AG04450 (cell line): ENCODE results near the gene TUBB8. TPM values are rescaled to one million over a fixed set of nuclear protein-coding genes. Genes with fewer than 3 reads are reported as not detected.

ENCODE experiments used
- CTCF ChIA-PET: fragments of 300-600, 350-600 bp; formaldehyde crosslinking; extraction: SDS; loops from one replicate; lab custom pipeline; 2022; ENCODE audit warnings: antibody characterized with exemption, inconsistent platforms; lab: Charles Lee
- POLR2A ChIA-PET: fragments of 350-600 bp; formaldehyde crosslinking; extraction: SDS; loops from one replicate; lab custom pipeline; 2021; ENCODE audit warnings: antibody characterized with exemption, inconsistent platforms; lab: Yijun Ruan, JAX
- DNase-seq: peaks from one replicate; pipeline ENCODE4 v3.0.0-alpha.2; 2011; ENCODE audit warnings: low read depth, low spot score
- H3K27ac ChIP-seq: one replicate; pipeline ENCODE4 v1.5.1; 2012; ENCODE audit warnings: low read depth, low read length, control low read depth
- H3K27me3 ChIP-seq: one replicate; pipeline ENCODE4 v1.6.0; 2012; ENCODE audit warnings: low read length; ENCODE audit not compliant: control insufficient read depth, insufficient read depth
- H3K4me3 ChIP-seq: 2 replicates; pipeline ENCODE4 v1.5.1; 2011; ENCODE audit warnings: mild to moderate bottlenecking, low read depth, low read length, control low read depth
- H3K9me3 ChIP-seq: 2 replicates; pipeline ENCODE4 v1.5.1; 2012; ENCODE audit warnings: low read length; ENCODE audit not compliant: control insufficient read depth, insufficient read depth
- polyA plus RNA-seq: library from polyadenylated mRNA; depleted of rRNA; stranded (reverse); fragments of >200 nt; gene quantifications from 2 replicates; pipeline ENCODE4 v1.2.3, GENCODE V29; 2011
- TF ChIP-seq, protein P1 (sequence below): IDR thresholded peaks from 2 replicates; pipeline ENCODE4 v1.5.1; 2011; ENCODE audit warnings: low read depth, low read length, control low read depth, inconsistent platforms

Gene TUBB8
- polyA plus RNA-seq, 1 experiment, result not detected

DNA sequence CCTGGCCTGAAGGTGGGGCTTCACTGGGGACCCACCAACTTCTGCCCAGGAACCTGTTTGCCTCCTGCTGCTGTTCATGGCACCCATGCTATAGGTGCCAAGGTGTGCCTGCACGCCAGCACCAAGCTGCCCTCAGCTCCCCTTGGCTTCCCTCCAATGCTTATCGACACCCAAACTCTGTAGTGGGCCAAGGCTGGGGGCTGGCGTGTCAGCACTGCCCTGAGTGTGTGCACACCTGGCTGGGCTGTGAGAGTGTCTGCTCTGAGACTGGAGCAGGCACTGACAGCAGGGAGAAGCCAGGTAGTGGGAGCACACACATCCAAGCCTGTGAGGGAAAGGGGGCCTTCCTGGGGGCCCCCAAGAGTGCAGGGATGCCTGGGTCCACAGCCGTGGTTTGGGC is 43.1 kb upstream of the TUBB8 start:
- CTCF ChIA-PET, result interaction anchor here (1.4 kb wide), 1 partner anchor 18 kb away, joined by 3 read pairs; no protein-coding TSS in a partner anchor
- no peak for DNase-seq
- no peak overlapping the region for H3K4me3 ChIP-seq
- H3K27ac ChIP-seq, result no peak overlapping the region
- POLR2A ChIA-PET, result no interaction called here
- H3K27me3 ChIP-seq, result peaks cover 19% of the 10 kb centered on the region
- TF ChIP-seq, protein P1, sequence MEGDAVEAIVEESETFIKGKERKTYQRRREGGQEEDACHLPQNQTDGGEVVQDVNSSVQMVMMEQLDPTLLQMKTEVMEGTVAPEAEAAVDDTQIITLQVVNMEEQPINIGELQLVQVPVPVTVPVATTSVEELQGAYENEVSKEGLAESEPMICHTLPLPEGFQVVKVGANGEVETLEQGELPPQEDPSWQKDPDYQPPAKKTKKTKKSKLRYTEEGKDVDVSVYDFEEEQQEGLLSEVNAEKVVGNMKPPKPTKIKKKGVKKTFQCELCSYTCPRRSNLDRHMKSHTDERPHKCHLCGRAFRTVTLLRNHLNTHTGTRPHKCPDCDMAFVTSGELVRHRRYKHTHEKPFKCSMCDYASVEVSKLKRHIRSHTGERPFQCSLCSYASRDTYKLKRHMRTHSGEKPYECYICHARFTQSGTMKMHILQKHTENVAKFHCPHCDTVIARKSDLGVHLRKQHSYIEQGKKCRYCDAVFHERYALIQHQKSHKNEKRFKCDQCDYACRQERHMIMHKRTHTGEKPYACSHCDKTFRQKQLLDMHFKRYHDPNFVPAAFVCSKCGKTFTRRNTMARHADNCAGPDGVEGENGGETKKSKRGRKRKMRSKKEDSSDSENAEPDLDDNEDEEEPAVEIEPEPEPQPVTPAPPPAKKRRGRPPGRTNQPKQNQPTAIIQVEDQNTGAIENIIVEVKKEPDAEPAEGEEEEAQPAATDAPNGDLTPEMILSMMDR, result no peak
- peaks cover 8% of the 10 kb centered on the region for H3K9me3 ChIP-seq

DNA sequence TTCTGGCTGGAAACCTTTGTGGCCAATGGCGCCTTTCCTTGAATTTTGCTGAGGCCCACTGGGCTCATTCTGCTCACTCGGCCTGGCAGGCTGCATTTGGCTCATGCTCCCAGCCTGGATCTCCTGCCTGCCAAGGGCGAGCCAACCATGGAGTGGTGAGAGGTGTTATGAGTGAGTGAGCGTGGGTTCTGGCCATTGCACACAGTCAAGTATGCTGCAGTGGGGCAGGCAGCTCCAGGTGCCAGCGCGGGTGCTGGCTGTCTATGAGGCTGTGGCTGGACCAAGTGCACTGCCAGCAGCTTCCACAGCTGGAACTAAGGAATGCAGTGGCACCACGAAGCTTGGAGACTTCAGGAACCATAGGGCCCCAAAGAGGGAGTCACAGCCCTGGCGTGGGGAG is 42.2 kb upstream of the TUBB8 start:
- no peak overlapping the region for H3K4me3 ChIP-seq
- peaks cover 19% of the 10 kb centered on the region for H3K27me3 ChIP-seq
- H3K9me3 ChIP-seq, result peaks cover 5% of the 10 kb centered on the region
- POLR2A ChIA-PET, result no interaction called here
- no peak overlapping the region for H3K27ac ChIP-seq
- TF ChIP-seq, protein P1, result no peak
- no peak for DNase-seq
- CTCF ChIA-PET, result interaction anchor here (1.4 kb wide), 1 partner anchor 17 kb away, joined by 3 read pairs; no protein-coding TSS in a partner anchor

DNA sequence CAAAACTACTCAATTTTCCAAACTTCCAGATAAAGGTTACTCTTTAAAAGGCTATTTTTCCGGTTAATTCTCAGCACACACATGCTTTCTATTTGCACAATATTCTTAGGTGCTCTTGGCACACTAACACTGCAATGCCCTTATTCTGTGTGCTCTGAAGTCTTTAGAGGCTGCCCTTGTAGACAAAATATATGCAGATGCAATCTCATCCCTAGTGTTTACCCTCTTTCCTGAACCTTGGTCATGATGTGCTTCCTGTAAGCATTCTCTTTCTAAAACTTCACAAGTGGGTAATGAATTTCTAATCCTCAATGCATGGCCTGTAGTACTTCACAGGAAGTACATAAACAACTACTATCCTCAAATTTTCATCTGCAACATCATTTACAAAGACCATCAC is 41.1 kb upstream of the TUBB8 start:
- no peak overlapping the region for H3K4me3 ChIP-seq
- CTCF ChIA-PET, result interaction anchor here (1.1 kb wide), 1 partner anchor 14 kb away, joined by 3 read pairs; no protein-coding TSS in a partner anchor
- H3K27me3 ChIP-seq, result peaks cover 19% of the 10 kb centered on the region
- TF ChIP-seq, protein P1, result no peak
- no peak for DNase-seq
- H3K9me3 ChIP-seq, result no peaks in the 10 kb centered on the region; the same call in 1 of the 2 replicates
- POLR2A ChIA-PET, result no interaction called here
- no peak overlapping the region for H3K27ac ChIP-seq

DNA sequence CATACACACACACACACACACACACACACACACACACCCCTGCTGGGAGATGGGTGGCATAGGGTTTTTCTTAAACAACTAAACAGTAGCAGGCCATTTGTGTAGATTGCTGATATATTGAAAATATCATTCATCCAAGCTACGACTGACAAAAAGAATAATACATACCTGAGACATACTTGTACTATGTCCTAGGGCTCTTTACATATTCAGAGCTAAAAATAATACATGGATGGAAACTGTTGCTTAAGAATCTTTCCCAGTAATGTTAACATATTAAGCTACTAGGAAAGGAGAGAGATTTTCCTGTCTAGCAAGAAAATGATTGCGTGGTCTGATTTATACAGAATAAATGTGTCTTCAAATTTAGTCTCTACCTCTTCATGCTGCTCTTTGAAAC is 40.2 kb upstream of the TUBB8 start:
- POLR2A ChIA-PET, result no interaction called here
- H3K4me3 ChIP-seq, result no peak overlapping the region
- H3K27me3 ChIP-seq, result peaks cover 19% of the 10 kb centered on the region
- TF ChIP-seq, protein P1, result no peak
- DNase-seq, result no peak
- H3K9me3 ChIP-seq, result no peaks in the 10 kb centered on the region; the same call in 1 of the 2 replicates
- no peak overlapping the region for H3K27ac ChIP-seq
- CTCF ChIA-PET, result interaction anchor here (1.1 kb wide), 1 partner anchor 13 kb away, joined by 3 read pairs; no protein-coding TSS in a partner anchor

DNA sequence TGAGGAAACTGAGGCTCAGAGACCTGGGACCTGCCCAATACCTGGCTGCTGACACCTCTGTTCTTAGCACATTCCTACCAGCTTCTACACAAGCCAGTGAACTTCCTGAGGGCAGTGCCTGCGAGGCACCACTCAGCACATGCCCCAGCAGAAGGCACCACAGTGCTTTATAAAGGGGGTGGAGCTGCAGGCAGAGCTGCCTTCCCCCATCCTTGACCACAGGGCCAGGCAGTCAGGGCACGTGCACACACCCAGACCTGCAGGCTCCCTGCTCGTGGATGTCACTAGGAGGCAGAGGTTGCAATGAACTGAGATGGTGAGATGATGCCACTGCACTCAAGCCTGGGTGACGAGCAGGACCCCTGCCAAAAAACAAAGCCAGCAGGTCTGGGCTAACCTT is 39.2 kb upstream of the TUBB8 start:
- peaks cover 19% of the 10 kb centered on the region for H3K27me3 ChIP-seq
- CTCF ChIA-PET, result no interaction called here

More for the DNA sequence above, 39.2 kb upstream of the TUBB8 start:
- H3K9me3 ChIP-seq, result no peaks in the 10 kb centered on the region; the same call in 1 of the 2 replicates
- no peak overlapping the region for H3K27ac ChIP-seq
- POLR2A ChIA-PET, result no interaction called here
- no peak for DNase-seq
- TF ChIP-seq, protein P1, result no peak
- H3K4me3 ChIP-seq, result no peak overlapping the region
